ENCODE data around the gene PPWD1. TPM values are rescaled to one million over a fixed set of nuclear protein-coding genes. Genes with fewer than 3 reads are reported as not detected.

Gene PPWD1
- total RNA-seq, 1 donor from 2014 or later = 53.3 TPM

- Mint-ChIP-seq H3K9me3 (no peaks in the 10 kb centered on the region), H3K4me3 (peak within 1 kb of the TSS; percentile 94), H3K4me1 (peaks cover 31% of the 10 kb centered on the region), H3K27ac (peak within 1 kb of the TSS; percentile 99), H3K27me3 (ENCODE audit: low read depth) (no peaks in the 10 kb centered on the region), H3K36me3 (no peaks in the 10 kb centered on the region)
- DNase-seq (ENCODE audit: low spot score in 2 of 2, unreplicated experiment in 2 of 2) = peak; percentile 81 to 88
- no peak for TF ChIP-seq CTCF (IDR thresholded peaks at IDR 0.05; ENCODE audit: unreplicated experiment)
Measured at GRCh38 chr5:65624025-65624570, 61.0 kb downstream of the PPWD1 start, which contains the start of gene TRIM23. TRIM23 (minus strand) TSS chr5:65624333; CDS start chr5:65624274, 59 bp downstream.

- peak in 1 of 2 experiments; percentile 68 for DNase-seq (ENCODE audit: low spot score in 2 of 2, unreplicated experiment in 2 of 2)
- TF ChIP-seq CTCF (IDR thresholded peaks at IDR 0.05; ENCODE audit: unreplicated experiment) = peak; percentile 14
Measured at GRCh38 chr5:65624571-65625555, 61.8 kb downstream of the PPWD1 start, which contains the start of the genes SHLD3 and TRAPPC13. SHLD3 (plus strand) TSS chr5:65625027; CDS start chr5:65629588, 4,561 bp downstream. TRAPPC13 (plus strand) TSS chr5:65625027; CDS start chr5:65625061, 34 bp downstream.

GRCh38 chr5:65625743-65626142 is 62.6 kb downstream of the PPWD1 start:
- Mint-ChIP-seq H3K27ac (peak overlapping the region; percentile 57), H3K27me3 (ENCODE audit: low read depth) (no peaks in the 10 kb centered on the region), H3K36me3 (peaks cover 7% of the 10 kb centered on the region), H3K9me3 (no peaks in the 10 kb centered on the region), H3K4me3 (peak overlapping the region; percentile 94), H3K4me1 (peaks cover 31% of the 10 kb centered on the region)
- DNase-seq (ENCODE audit: low spot score in 2 of 2, unreplicated experiment in 2 of 2) = no peak
- TF ChIP-seq CTCF (IDR thresholded peaks at IDR 0.05; ENCODE audit: unreplicated experiment) = no peak

More at GRCh38 chr5:65624571-65625555, 61.8 kb downstream of the PPWD1 start, which contains the start of the genes SHLD3 and TRAPPC13:
- Mint-ChIP-seq H3K27ac (peak within 1 kb of the TSS; percentile 99), H3K4me3 (peak within 1 kb of the TSS; percentile 94), H3K27me3 (ENCODE audit: low read depth) (no peaks in the 10 kb centered on the region), H3K36me3 (peaks cover 6% of the 10 kb centered on the region), H3K4me1 (peaks cover 31% of the 10 kb centered on the region), H3K9me3 (no peaks in the 10 kb centered on the region)

GRCh38 chr5:65630981-65631380 is 67.9 kb downstream of the PPWD1 start:
- Mint-ChIP-seq H3K27ac (no peak overlapping the region), H3K4me1 (peaks cover 8% of the 10 kb centered on the region), H3K36me3 (peaks cover 7% of the 10 kb centered on the region), H3K4me3 (no peak overlapping the region), H3K27me3 (ENCODE audit: low read depth) (no peaks in the 10 kb centered on the region), H3K9me3 (no peaks in the 10 kb centered on the region)
- DNase-seq (ENCODE audit: low spot score in 2 of 2, unreplicated experiment in 2 of 2) = no peak
- TF ChIP-seq CTCF (IDR thresholded peaks at IDR 0.05; ENCODE audit: unreplicated experiment) = no peak

Other genes starting within 250 kb of the PPWD1 start
- 17.3 to 20.6 TPM (median 17.7 TPM) in 3 replicates for gene ADAMTS6, start 81.4 kb upstream of the PPWD1 start, total RNA-seq
- 23.3 to 26.2 TPM (median 25.3 TPM) in 3 replicates for gene CENPK, start 128 bp upstream of the PPWD1 start, total RNA-seq
- 18.1 to 20.4 TPM (median 18.9 TPM) in 3 replicates for gene TRIM23, start 61.0 kb downstream of the PPWD1 start, total RNA-seq
- gene SHLD3, start 61.7 kb downstream of the PPWD1 start, total RNA-seq = 3.5 to 4.0 TPM (median 3.7 TPM) in 3 replicates
- gene TRAPPC13, start 61.7 kb downstream of the PPWD1 start, total RNA-seq = 21.7 to 21.8 TPM (median 21.8 TPM) in 3 replicates
- 6.4 to 9.4 TPM (median 8.6 TPM) in 3 replicates for gene SGTB, start 158.8 kb downstream of the PPWD1 start, total RNA-seq
- 42.5 to 43.4 TPM (median 42.8 TPM) in 3 replicates for gene NLN, start 158.9 kb downstream of the PPWD1 start, total RNA-seq